ENCODE measurements around the gene CNTNAP4. TPM values are rescaled to one million over a fixed set of nuclear protein-coding genes. Genes with fewer than 3 reads are reported as not detected.

Gene CNTNAP4
- polyA plus RNA-seq, 1 donor: 0.48 TPM

- no peak for DNase-seq
Observed at GRCh38 chr16:76487411-76488064, 210.3 kb downstream of the CNTNAP4 start.

GRCh38 chr16:76488065-76488417, 210.8 kb downstream of the CNTNAP4 start:
- no peak for DNase-seq

- no peak for DNase-seq
Observed at GRCh38 chr16:76490036-76490639, 212.9 kb downstream of the CNTNAP4 start.

GRCh38 chr16:76500006-76500405, 222.8 kb downstream of the CNTNAP4 start:
- no peak for DNase-seq

- no peak for DNase-seq
Observed at GRCh38 chr16:76502063-76502462, 224.9 kb downstream of the CNTNAP4 start.

- DNase-seq: no peak
Observed at GRCh38 chr16:76502555-76502954, 225.4 kb downstream of the CNTNAP4 start.

- no peak for DNase-seq
Observed at GRCh38 chr16:76503091-76503490, 225.9 kb downstream of the CNTNAP4 start.

- no peak for DNase-seq
Observed at GRCh38 chr16:76511203-76511602, 234.0 kb downstream of the CNTNAP4 start.

- no peak for DNase-seq
Observed at GRCh38 chr16:76518781-76519180, 241.6 kb downstream of the CNTNAP4 start.

GRCh38 chr16:76524356-76524755, 247.2 kb downstream of the CNTNAP4 start:
- no peak for DNase-seq

GRCh38 chr16:76524769-76525168, 247.6 kb downstream of the CNTNAP4 start:
- no peak for DNase-seq

- no peak for DNase-seq
Observed at GRCh38 chr16:76527244-76527643, 250.0 kb downstream of the CNTNAP4 start.

- DNase-seq: no peak
Observed at GRCh38 chr16:76529120-76529519, 251.9 kb downstream of the CNTNAP4 start.

GRCh38 chr16:76531236-76531635, 254.0 kb downstream of the CNTNAP4 start:
- DNase-seq: no peak

- DNase-seq: no peak
Observed at GRCh38 chr16:76532188-76532973, 255.2 kb downstream of the CNTNAP4 start.

- no peak for DNase-seq
Observed at GRCh38 chr16:76539609-76540008, 262.4 kb downstream of the CNTNAP4 start.

GRCh38 chr16:76541070-76541469, 263.9 kb downstream of the CNTNAP4 start:
- DNase-seq: no peak

GRCh38 chr16:76565542-76565941, 288.3 kb downstream of the CNTNAP4 start:
- no peak for DNase-seq

- DNase-seq: no peak
Observed at GRCh38 chr16:76571755-76572154, 294.6 kb downstream of the CNTNAP4 start.

GRCh38 chr16:76573281-76573680, 296.1 kb downstream of the CNTNAP4 start:
- no peak for DNase-seq

- no peak for DNase-seq
Observed at GRCh38 chr16:76574651-76575050, 297.4 kb downstream of the CNTNAP4 start.

GRCh38 chr16:76576526-76576925, 299.3 kb downstream of the CNTNAP4 start:
- DNase-seq: no peak

GRCh38 chr16:76577003-76577402, 299.8 kb downstream of the CNTNAP4 start:
- DNase-seq: no peak
